ENCODE measurements around the gene IL4R. TPM values are rescaled to one million over a fixed set of nuclear protein-coding genes. Genes with fewer than 3 reads are reported as not detected.

IL4R gene
- total RNA-seq, 1 donor from 2014 or later: 12.0 TPM

DNA sequence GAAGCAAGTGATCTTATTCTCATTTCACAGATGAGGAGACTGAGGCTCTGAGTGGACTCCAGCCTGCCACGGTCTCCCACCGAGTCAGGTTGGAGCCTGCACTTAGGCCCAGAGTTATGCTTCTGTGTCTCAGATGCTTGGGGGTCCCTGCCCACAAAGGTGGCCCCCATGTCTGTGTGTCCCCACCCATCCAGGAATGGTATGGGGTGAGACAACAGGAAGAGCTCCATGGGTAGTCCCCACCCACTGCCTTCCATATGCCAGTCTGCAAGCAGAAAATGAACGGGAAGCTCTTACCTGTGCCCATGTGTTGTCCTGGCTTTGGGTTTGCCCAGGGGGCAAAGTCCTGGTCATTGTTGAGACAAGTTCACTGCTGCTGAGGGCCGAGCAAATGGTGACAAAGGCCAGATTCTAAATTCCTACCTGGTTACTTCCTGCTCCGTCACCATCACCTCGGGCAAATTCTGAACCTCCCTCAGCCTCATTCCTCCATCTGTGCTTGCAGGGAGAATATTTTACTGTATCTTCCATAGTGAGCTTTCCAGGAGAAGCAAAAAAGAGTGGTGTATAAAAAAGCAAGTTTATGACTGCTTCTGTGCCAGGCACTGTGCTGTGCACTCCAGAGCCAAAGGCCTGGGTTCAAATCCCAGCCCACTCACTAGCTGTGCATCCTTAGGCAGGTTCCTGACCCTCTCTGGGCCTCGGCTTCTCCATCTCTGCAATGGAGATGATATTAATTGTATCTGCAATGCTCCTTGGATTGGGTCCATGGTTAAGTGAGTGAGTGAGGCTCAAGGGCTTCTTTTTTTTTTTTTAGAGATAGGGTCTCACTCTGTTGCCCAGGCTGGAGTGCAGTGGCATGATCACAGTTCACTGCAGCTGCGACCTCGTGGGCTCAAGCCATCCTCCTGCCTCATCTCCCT lies 9.3 kb downstream of the IL4R start:
- H3K27me3 ChIP-seq (ENCODE audit: low read depth): peaks cover 35% of the 10 kb centered on the region
- no peak overlapping the region for H3K27ac ChIP-seq (replicated peaks)
- intact Hi-C loops (cut with micrococcal nuclease): no loop called here

GRCh38 chr16:27323781-27324561 lies 10.2 kb downstream of the IL4R start:
- H3K4me3 ChIP-seq: no peak overlapping the region
- H3K27ac ChIP-seq (replicated peaks): peak overlapping the region; percentile 91
- no peak for DNase-seq
- TF ChIP-seq CTCF (IDR thresholded peaks at IDR 0.05; ENCODE audit: borderline replicate concordance): no peak
- H3K27me3 ChIP-seq (ENCODE audit: low read depth): peaks cover 26% of the 10 kb centered on the region
- H3K9me3 ChIP-seq (replicated peaks): no peaks in the 10 kb centered on the region
- intact Hi-C loops (cut with micrococcal nuclease): no loop called here
- peaks cover 50% of the 10 kb centered on the region for H3K4me1 ChIP-seq
- no peaks in the 10 kb centered on the region for H3K36me3 ChIP-seq

More for the DNA sequence above, 9.3 kb downstream of the IL4R start:
- no peaks in the 10 kb centered on the region for H3K9me3 ChIP-seq (replicated peaks)
- TF ChIP-seq CTCF (IDR thresholded peaks at IDR 0.05; ENCODE audit: borderline replicate concordance): no peak
- no peaks in the 10 kb centered on the region for H3K36me3 ChIP-seq
- H3K4me3 ChIP-seq: no peak overlapping the region
- DNase-seq: no peak
- H3K4me1 ChIP-seq: peaks cover 52% of the 10 kb centered on the region

DNA sequence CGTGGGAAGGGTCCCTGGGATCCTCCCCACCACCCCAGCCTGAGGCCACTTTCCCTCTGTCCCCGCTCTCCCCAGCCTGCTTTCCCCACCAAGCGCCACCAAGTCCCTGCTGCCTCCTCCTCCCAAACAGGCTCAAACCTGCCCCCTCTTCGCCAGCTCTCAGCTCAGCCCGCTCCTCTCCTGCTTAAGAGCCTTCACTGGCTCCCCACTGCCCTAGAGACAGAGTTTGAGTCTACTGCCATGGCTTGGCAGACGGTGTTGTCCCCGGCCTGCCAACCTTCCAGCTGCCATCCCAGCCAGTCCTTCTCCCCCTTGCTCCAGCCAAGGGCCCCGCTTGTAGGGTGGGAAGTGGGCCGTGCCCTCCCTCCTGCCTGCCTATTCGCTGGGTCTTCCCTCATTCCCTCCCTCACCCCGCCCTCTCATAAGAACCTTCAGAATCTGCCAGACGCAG lies 11.1 kb downstream of the IL4R start:
- H3K27ac ChIP-seq (replicated peaks): peak overlapping the region; percentile 91
- peaks cover 50% of the 10 kb centered on the region for H3K4me1 ChIP-seq
- peaks cover 17% of the 10 kb centered on the region for H3K27me3 ChIP-seq (ENCODE audit: low read depth)
- intact Hi-C loops (cut with micrococcal nuclease): no loop called here
- no peaks in the 10 kb centered on the region for H3K9me3 ChIP-seq (replicated peaks)
- no peak overlapping the region for H3K4me3 ChIP-seq
- TF ChIP-seq CTCF (IDR thresholded peaks at IDR 0.05; ENCODE audit: borderline replicate concordance): no peak
- H3K36me3 ChIP-seq: no peaks in the 10 kb centered on the region
- no peak for DNase-seq

DNA sequence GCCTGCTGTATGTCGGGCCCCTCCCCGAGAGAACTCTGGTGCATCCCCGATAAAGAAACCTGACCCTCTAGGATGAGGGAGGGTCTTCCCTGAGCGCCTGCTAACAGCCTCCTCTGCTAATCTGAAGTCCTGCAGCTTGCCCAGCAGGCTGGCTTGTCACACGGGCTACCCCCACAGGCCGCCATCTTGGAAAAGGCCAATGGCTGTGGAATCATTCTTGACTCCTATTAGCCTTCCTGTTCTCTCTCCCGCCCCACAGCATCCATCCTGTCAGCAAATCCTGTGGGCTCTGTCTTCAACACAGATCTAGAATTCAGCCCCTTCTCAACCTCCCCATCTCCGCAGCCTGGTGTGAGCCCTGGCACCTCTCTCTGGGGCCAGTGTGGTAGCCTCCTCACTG lies 12.0 kb downstream of the IL4R start:
- intact Hi-C loops (cut with micrococcal nuclease): no loop called here
- Histone ChIP-seq H3K27me3 (ENCODE audit: low read depth) (peaks cover 16% of the 10 kb centered on the region), H3K27ac (replicated peaks) (peak overlapping the region; percentile 91), H3K4me1 (peaks cover 53% of the 10 kb centered on the region), H3K4me3 (no peak overlapping the region), H3K36me3 (no peaks in the 10 kb centered on the region), H3K9me3 (replicated peaks) (no peaks in the 10 kb centered on the region)
- no peak for TF ChIP-seq CTCF (IDR thresholded peaks at IDR 0.05; ENCODE audit: borderline replicate concordance)
- DNase-seq: no peak

DNA sequence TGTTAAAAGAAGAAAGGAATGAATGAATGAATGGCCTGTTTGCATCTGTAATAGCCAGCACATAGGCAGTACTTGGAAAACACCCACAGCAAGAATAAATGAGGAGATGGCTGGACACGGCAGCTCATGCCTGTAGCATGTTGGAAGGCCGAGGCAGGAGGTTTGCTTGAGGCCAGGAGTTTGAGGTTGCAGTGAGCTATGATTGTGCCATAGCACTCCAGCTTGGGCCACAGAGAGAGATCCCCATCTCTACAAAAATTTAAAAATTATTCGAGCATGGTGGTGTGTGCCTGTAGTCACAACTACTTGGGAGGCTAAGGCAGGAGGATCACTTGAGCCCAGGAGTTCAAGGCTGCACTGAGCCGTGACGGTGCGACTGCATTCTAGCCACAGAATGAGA lies 12.5 kb downstream of the IL4R start:
- TF ChIP-seq CTCF (IDR thresholded peaks at IDR 0.05; ENCODE audit: borderline replicate concordance): no peak
- no peaks in the 10 kb centered on the region for H3K9me3 ChIP-seq (replicated peaks)
- peaks cover 16% of the 10 kb centered on the region for H3K27me3 ChIP-seq (ENCODE audit: low read depth)
- H3K4me1 ChIP-seq: peaks cover 54% of the 10 kb centered on the region
- peak overlapping the region; percentile 91 for H3K27ac ChIP-seq (replicated peaks)
- no peak overlapping the region for H3K4me3 ChIP-seq
- H3K36me3 ChIP-seq: no peaks in the 10 kb centered on the region
- intact Hi-C loops (cut with micrococcal nuclease): no loop called here
- DNase-seq: no peak
